ENCODE results near the gene SESN1.

SESN1 gene

DNA sequence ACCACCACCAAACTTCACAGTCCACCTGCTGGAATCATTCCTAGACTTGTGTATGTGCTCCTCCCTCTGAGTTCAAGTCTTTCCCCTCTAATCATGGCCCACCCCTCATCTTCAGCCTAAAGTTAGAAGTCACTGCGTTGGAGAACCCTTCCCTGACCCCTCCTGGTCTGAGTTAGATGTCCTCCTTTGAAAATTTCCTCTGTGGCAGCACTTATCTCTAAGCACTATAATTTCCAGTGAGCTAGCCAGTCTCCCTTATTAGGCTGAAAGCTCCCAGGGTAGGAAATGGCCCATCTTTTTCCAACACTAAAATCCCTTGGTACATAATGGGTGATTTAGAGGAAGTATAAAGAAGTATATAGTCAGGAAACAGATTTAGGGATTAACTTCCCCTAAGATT lies 63.2 kb downstream of the SESN1 start:
- 67 to 69% methylated on average over 1 of the region's 1 CpG for WGBS, 2 experiments (ENCODE audit: insufficient coverage in 2 of 2)

DNA sequence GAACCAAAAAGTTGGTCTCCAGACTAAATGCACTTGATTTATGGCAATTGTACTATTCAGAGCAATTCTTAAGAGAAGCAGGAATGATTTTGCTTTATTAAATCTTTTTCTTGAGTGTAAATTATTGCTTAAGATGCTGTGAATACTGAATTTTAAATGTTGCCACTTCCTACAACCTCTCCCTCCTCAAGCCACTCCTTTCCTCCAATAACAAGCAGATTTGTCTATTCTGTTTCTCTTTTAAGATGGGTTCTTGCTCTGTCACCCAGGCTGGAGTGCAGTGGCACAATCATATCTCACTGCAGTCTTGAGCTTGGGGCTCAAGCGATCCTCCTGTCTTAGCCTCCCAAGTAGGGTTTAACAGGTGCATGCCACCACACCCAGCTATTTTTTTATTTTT lies 65.3 kb downstream of the SESN1 start:
- Histone ChIP-seq H3K27ac (ENCODE audit: low read depth, low read length, severe bottlenecking) (no peak overlapping the region), H3K36me3 (ENCODE audit: control insufficient read depth, insufficient read depth, low read length) (no peaks in the 10 kb centered on the region), H3K4me3 (ENCODE audit: extremely low read depth, insufficient read depth, low read length, poor library complexity, severe bottlenecking) (no peak overlapping the region), H3K4me1 (ENCODE audit: control insufficient read depth, insufficient read depth, low read length, poor library complexity, severe bottlenecking) (no peaks in the 10 kb centered on the region), H3K9me3 (ENCODE audit: control insufficient read depth, low read length) (no peaks in the 10 kb centered on the region)
- 100% methylated on average over 1 of the region's 1 CpG; no CpG with 5 or more reads in 1 of the 2 experiments for whole genome bisulfite sequencing, 2 experiments (ENCODE audit: insufficient coverage in 2 of 2)

More for the DNA sequence above, 63.2 kb downstream of the SESN1 start:
- Histone ChIP-seq H3K4me1 (ENCODE audit: control insufficient read depth, insufficient read depth, low read length, poor library complexity, severe bottlenecking) (no peaks in the 10 kb centered on the region), H3K4me3 (ENCODE audit: extremely low read depth, insufficient read depth, low read length, poor library complexity, severe bottlenecking) (no peak overlapping the region), H3K36me3 (ENCODE audit: control insufficient read depth, insufficient read depth, low read length) (no peaks in the 10 kb centered on the region), H3K9me3 (ENCODE audit: control insufficient read depth, low read length) (no peaks in the 10 kb centered on the region), H3K27ac (ENCODE audit: low read depth, low read length, severe bottlenecking) (no peak overlapping the region)

DNA sequence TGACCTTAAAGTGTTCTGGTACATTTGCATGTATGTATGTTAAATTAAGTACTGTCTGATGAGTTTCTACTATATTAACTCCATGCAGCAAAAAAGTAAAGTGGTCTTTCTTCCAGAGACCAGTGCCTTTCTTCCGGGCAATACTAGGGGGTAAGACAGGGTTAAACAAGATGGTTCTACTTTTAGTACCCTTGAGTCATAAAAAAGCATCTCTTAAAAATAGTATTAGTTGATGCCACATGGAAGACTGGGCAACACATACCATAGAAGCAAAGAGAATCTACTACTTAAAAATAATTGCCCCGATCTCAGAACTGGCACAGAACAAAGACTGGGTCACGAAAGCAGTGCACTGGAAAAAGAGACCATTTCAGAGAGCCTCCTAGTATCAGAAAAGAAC lies 66.2 kb downstream of the SESN1 start:
- Histone ChIP-seq H3K4me3 (ENCODE audit: extremely low read depth, insufficient read depth, low read length, poor library complexity, severe bottlenecking) (no peak overlapping the region), H3K36me3 (ENCODE audit: control insufficient read depth, insufficient read depth, low read length) (no peaks in the 10 kb centered on the region), H3K27ac (ENCODE audit: low read depth, low read length, severe bottlenecking) (no peak overlapping the region), H3K9me3 (ENCODE audit: control insufficient read depth, low read length) (no peaks in the 10 kb centered on the region), H3K4me1 (ENCODE audit: control insufficient read depth, insufficient read depth, low read length, poor library complexity, severe bottlenecking) (no peaks in the 10 kb centered on the region)
- WGBS, 2 experiments (ENCODE audit: insufficient coverage in 2 of 2): 60 to 100% methylated on average over 1 to 2 of the region's 3 CpGs

DNA sequence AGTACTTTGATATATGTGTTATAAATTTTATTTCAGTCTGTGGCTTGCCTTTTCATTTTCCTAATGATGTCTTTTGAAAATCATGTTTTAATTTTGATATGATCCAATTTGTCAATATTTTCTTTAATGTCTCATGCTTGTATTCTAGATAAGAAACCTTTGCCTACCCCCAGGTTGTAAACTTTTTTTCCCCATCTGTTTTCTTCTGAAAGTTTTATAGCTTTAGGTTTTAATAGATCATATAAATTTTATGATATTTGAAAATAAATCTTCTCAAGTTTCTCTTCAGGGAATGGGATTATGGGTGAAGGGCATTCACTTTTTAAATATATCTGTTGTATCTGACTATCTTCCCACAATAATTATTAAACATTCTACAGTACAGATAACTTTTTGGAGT lies 66.7 kb downstream of the SESN1 start:
- H3K4me1 ChIP-seq (ENCODE audit: control insufficient read depth, insufficient read depth, low read length, poor library complexity, severe bottlenecking): no peaks in the 10 kb centered on the region
- no peaks in the 10 kb centered on the region for H3K9me3 ChIP-seq (ENCODE audit: control insufficient read depth, low read length)
- no peaks in the 10 kb centered on the region for H3K36me3 ChIP-seq (ENCODE audit: control insufficient read depth, insufficient read depth, low read length)
- H3K4me3 ChIP-seq (ENCODE audit: extremely low read depth, insufficient read depth, low read length, poor library complexity, severe bottlenecking): no peak overlapping the region
- H3K27ac ChIP-seq (ENCODE audit: low read depth, low read length, severe bottlenecking): no peak overlapping the region

- WGBS, 2 experiments (ENCODE audit: insufficient coverage in 2 of 2): no CpG with 5 or more reads among the region's 1 CpG
- H3K4me3 ChIP-seq (ENCODE audit: extremely low read depth, insufficient read depth, low read length, poor library complexity, severe bottlenecking): no peak overlapping the region
- H3K4me1 ChIP-seq (ENCODE audit: control insufficient read depth, insufficient read depth, low read length, poor library complexity, severe bottlenecking): no peaks in the 10 kb centered on the region
- H3K36me3 ChIP-seq (ENCODE audit: control insufficient read depth, insufficient read depth, low read length): no peaks in the 10 kb centered on the region
- H3K27ac ChIP-seq (ENCODE audit: low read depth, low read length, severe bottlenecking): no peak overlapping the region
- no peaks in the 10 kb centered on the region for H3K9me3 ChIP-seq (ENCODE audit: control insufficient read depth, low read length)
Observed at GRCh38 chr6:109025639-109026038, 69.0 kb downstream of the SESN1 start.

- Histone ChIP-seq H3K27ac (ENCODE audit: low read depth, low read length, severe bottlenecking) (no peak overlapping the region), H3K36me3 (ENCODE audit: control insufficient read depth, insufficient read depth, low read length) (no peaks in the 10 kb centered on the region), H3K9me3 (ENCODE audit: control insufficient read depth, low read length) (no peaks in the 10 kb centered on the region), H3K4me1 (ENCODE audit: control insufficient read depth, insufficient read depth, low read length, poor library complexity, severe bottlenecking) (no peaks in the 10 kb centered on the region), H3K4me3 (ENCODE audit: extremely low read depth, insufficient read depth, low read length, poor library complexity, severe bottlenecking) (no peak overlapping the region)
- WGBS, 2 experiments (ENCODE audit: insufficient coverage in 2 of 2): no CpG with 5 or more reads among the region's 4 CpGs
Observed at GRCh38 chr6:109024784-109025183, 69.9 kb downstream of the SESN1 start.

DNA sequence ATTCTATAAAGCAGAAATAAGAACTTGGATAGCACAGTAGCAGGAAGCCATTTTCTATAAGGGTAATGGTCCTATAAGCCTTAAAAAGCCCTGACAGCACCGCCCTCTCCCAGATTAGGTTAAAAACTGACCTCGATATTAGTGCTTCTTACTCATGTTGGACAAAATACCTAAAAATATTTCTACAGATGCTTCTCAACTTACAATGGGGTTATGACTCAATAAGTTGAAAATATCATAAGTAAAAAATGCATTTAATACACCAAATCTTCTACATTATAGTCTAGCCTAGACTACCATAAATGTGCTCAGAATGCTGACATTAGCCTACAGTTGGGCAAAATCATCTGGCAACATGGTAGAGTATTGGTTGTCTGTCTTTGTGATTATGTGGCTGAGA lies 70.3 kb downstream of the SESN1 start:
- H3K4me1 ChIP-seq (ENCODE audit: control insufficient read depth, insufficient read depth, low read length, poor library complexity, severe bottlenecking): no peaks in the 10 kb centered on the region
- H3K36me3 ChIP-seq (ENCODE audit: control insufficient read depth, insufficient read depth, low read length): no peaks in the 10 kb centered on the region
- no peaks in the 10 kb centered on the region for H3K9me3 ChIP-seq (ENCODE audit: control insufficient read depth, low read length)
- 100% methylated on average over 1 to 2 of the region's 2 CpGs for WGBS, 2 experiments (ENCODE audit: insufficient coverage in 2 of 2)
- H3K4me3 ChIP-seq (ENCODE audit: extremely low read depth, insufficient read depth, low read length, poor library complexity, severe bottlenecking): no peak overlapping the region
- no peak overlapping the region for H3K27ac ChIP-seq (ENCODE audit: low read depth, low read length, severe bottlenecking)

- no peak overlapping the region for H3K27ac ChIP-seq (ENCODE audit: low read depth, low read length, severe bottlenecking)
- H3K36me3 ChIP-seq (ENCODE audit: control insufficient read depth, insufficient read depth, low read length): no peaks in the 10 kb centered on the region
- H3K9me3 ChIP-seq (ENCODE audit: control insufficient read depth, low read length): no peaks in the 10 kb centered on the region
- H3K4me3 ChIP-seq (ENCODE audit: extremely low read depth, insufficient read depth, low read length, poor library complexity, severe bottlenecking): no peak overlapping the region
- no peaks in the 10 kb centered on the region for H3K4me1 ChIP-seq (ENCODE audit: control insufficient read depth, insufficient read depth, low read length, poor library complexity, severe bottlenecking)
Observed at GRCh38 chr6:109023356-109023925, 71.2 kb downstream of the SESN1 start.

GRCh38 chr6:109021870-109022269 lies 72.8 kb downstream of the SESN1 start:
- no peak overlapping the region for H3K4me3 ChIP-seq (ENCODE audit: extremely low read depth, insufficient read depth, low read length, poor library complexity, severe bottlenecking)
- no CpG with 5 or more reads among the region's 1 CpG for WGBS, 2 experiments (ENCODE audit: insufficient coverage in 2 of 2)
- no peaks in the 10 kb centered on the region for H3K9me3 ChIP-seq (ENCODE audit: control insufficient read depth, low read length)
- no peaks in the 10 kb centered on the region for H3K4me1 ChIP-seq (ENCODE audit: control insufficient read depth, insufficient read depth, low read length, poor library complexity, severe bottlenecking)
- H3K36me3 ChIP-seq (ENCODE audit: control insufficient read depth, insufficient read depth, low read length): no peaks in the 10 kb centered on the region
- no peak overlapping the region for H3K27ac ChIP-seq (ENCODE audit: low read depth, low read length, severe bottlenecking)

- H3K4me3 ChIP-seq (ENCODE audit: extremely low read depth, insufficient read depth, low read length, poor library complexity, severe bottlenecking): no peak overlapping the region
- no peaks in the 10 kb centered on the region for H3K36me3 ChIP-seq (ENCODE audit: control insufficient read depth, insufficient read depth, low read length)
- WGBS, 2 experiments (ENCODE audit: insufficient coverage in 2 of 2): no CpG with 5 or more reads among the region's 1 CpG
- no peak overlapping the region for H3K27ac ChIP-seq (ENCODE audit: low read depth, low read length, severe bottlenecking)
- H3K4me1 ChIP-seq (ENCODE audit: control insufficient read depth, insufficient read depth, low read length, poor library complexity, severe bottlenecking): peaks cover 3% of the 10 kb centered on the region
- no peaks in the 10 kb centered on the region for H3K9me3 ChIP-seq (ENCODE audit: control insufficient read depth, low read length)
Observed at GRCh38 chr6:109019911-109020310, 74.7 kb downstream of the SESN1 start.

- Histone ChIP-seq H3K9me3 (ENCODE audit: control insufficient read depth, low read length) (no peaks in the 10 kb centered on the region), H3K36me3 (ENCODE audit: control insufficient read depth, insufficient read depth, low read length) (no peaks in the 10 kb centered on the region), H3K4me1 (ENCODE audit: control insufficient read depth, insufficient read depth, low read length, poor library complexity, severe bottlenecking) (peaks cover 6% of the 10 kb centered on the region), H3K27ac (ENCODE audit: low read depth, low read length, severe bottlenecking) (no peak overlapping the region), H3K4me3 (ENCODE audit: extremely low read depth, insufficient read depth, low read length, poor library complexity, severe bottlenecking) (no peak overlapping the region)
Observed at GRCh38 chr6:109015176-109015575, 79.5 kb downstream of the SESN1 start.

Data from mesodermal cell (in vitro differentiated cells).